Measurements from ENCODE around the gene PDE11A.

Gene PDE11A

GRCh38 chr2:177921726-177922125, 150.9 kb downstream of the PDE11A start:
- DNase-seq (ENCODE audit: low read depth), result no peak

DNA sequence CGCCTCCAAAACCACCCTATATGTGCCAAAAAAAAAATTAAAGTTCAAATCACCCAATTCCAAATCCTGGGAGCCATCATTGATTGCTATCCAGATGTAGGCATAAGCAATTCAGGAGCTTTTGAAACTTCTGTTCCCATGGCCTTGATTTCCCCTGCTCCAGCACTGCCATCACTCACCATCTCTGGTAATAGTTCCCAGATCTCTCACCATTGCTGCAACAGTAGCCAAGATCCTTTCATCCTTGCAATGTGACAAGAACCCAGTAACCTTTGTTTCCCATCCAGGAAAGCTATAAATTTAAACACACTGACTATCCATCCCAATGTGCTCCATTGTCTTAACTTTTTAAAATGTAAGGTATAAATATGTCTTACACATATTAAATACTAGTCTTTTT, 155.4 kb downstream of the PDE11A start:
- no peak for DNase-seq (ENCODE audit: low read depth)

DNA sequence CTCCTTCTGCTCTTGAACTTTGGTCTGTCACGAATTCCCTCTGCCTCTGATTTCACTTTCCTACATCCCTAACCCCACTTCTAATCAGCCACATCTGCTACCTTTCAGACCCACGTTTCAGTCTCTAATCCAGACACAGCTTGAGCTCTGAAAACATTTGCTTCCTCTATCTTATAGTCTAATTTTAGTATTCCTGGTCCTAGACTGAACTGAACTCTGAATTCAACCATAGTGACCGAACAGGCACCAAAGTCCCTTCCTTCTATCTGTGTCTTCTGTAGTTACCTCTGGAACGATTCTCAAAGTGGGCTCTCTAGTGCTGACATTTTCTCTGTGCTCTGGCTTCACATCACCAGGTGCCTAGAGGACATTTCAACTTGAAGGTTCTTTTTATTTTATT, 156.2 kb downstream of the PDE11A start:
- DNase-seq (ENCODE audit: low read depth), result no peak

DNA sequence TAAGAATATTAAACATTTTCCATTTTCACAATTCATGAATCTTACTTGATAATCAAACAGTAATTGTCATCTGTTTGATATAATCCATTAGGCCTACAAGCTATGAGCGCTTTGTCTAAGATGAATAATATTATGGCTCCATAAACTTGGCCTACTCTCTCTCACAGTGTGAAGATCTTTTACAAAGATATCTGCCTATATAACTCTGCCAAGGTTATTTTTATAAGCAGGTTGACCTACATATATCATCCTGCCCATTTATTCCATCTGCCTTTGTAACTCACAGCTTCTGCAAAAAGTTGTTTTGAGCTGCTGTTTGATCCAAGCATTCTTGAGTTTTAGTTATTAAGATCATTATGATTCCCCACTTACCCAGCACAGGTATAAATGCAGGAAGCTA, 158.3 kb downstream of the PDE11A start:
- DNase-seq (ENCODE audit: low read depth), result no peak

DNA sequence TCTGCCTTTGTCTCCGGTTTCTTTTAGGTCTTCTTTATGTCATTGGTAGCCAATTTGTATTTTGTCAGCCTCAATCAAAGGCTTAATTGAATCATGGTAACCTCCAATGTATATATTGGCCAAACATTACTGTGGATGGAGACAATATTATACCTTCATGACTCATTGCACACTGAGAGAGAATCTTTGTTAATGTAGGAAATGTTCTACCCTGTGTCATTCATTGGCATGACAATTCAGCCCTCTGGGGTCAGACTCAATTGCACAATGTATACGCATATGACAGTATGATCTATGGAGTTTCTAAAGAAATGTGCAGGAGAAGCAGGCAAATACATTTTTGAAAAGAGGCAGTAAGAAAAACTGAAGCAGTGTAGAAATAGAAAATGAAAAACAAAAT, 162.6 kb downstream of the PDE11A start:
- no peak for DNase-seq (ENCODE audit: low read depth)

GRCh38 chr2:177908824-177909223, 163.8 kb downstream of the PDE11A start:
- DNase-seq (ENCODE audit: low read depth), result no peak

- DNase-seq (ENCODE audit: low read depth), result no peak
These were observed 164.4 kb downstream of the PDE11A start for GRCh38 chr2:177908182-177908581.

GRCh38 chr2:177906041-177906718, 166.4 kb downstream of the PDE11A start:
- peak; percentile 17 for DNase-seq (ENCODE audit: low read depth)

DNA sequence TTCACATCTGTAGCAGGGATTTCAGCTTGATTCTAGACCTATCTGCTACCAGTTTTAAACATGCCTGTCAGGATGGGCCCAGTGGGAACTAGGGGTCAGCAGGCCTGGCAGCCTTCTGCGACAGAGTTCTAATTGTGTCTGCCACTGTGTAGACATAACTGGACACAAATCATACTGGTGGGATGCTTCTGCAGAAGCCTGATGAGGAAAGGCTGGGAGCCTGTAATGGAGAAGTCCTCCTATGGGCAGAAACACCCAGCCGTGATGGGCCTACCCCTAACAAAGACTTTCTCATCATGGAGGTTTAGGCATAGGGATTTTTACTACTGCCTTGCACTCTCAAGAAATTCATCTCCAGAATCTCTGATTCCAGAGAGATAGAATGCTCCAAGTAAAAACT, 166.9 kb downstream of the PDE11A start:
- no peak for DNase-seq (ENCODE audit: low read depth)

DNA sequence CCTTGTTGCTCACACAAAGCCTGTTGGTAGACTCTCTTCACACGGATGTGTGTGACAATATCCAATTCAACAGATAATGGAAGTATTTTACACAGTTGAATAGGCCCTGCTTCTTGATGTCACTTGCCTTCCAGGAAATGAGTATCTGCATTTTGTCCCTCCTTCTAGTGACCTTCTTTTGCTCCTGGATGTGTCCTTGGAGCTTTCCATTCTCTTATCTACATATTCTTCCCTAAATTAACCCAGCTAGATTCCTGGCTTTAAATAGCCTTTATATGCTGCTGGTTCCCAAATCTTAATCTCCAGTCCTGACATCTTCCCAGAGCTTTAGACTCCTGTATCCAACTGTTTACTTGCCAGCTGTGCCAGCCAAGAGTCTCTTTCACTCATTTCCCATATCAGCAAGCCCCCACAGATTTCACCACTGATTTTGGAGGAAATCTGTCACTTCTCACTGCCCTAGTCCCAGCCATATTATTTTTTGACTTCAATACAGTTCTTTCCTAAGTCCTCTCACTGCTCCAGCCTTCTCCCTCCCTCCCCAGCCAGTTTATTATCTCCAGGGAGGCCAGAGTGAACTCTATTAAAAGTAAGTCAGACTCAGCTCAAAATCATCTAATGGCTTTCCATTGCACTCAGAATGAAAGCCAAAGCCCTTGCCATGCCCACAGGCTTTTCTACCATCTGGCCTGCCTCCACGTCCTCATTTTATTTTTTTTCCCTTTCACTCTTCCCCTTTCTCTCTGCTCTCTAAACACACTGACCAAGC, 170.0 kb downstream of the PDE11A start:
- no peak for DNase-seq (ENCODE audit: low read depth)

- no peak for DNase-seq (ENCODE audit: low read depth)
These were observed 172.5 kb downstream of the PDE11A start for GRCh38 chr2:177900082-177900481.

- DNase-seq (ENCODE audit: low read depth), result no peak
These were observed 175.3 kb downstream of the PDE11A start for GRCh38 chr2:177897278-177897677.

GRCh38 chr2:177896587-177896986, 176.0 kb downstream of the PDE11A start:
- DNase-seq (ENCODE audit: low read depth), result no peak

DNA sequence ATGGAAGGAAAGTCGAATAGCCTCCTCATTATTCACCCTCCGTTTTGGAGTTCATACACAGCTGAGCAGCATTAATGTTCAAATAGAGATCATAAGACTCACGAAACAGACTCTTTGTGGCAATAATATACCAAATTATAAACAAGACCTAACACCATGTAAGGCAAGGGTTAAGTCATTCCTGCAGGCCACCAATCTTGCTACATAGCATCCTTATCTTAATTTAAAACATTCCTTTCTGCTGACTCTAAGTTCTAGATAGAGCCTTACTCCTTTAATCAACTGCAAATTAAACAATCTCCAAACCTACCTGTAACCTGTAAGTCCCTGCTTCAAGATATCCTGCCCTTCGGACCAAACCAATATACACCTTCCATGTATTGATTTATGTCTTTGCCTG, 178.0 kb downstream of the PDE11A start:
- no peak for DNase-seq (ENCODE audit: low read depth)

DNA sequence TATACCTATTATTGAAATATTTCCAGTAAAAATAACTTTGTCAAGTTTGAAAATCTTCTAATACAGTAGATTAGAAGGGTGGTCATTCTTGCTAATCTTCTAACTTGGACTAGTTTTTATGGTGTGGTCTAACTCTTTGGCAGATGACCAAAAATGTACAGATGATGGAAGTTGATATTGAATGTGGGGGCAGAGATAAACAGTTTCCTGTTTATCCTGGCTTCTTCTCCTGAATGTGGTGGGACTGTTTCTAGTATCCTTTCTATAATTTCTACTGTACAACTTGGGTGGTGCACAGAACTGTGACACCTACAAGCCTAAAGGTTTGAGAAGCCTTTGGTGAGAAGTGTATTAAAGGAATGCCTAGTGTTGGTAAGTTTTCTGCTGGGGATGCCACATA, 178.7 kb downstream of the PDE11A start:
- no peak for DNase-seq (ENCODE audit: low read depth)

GRCh38 chr2:177891533-177891932, 181.0 kb downstream of the PDE11A start:
- DNase-seq (ENCODE audit: low read depth), result no peak

DNA sequence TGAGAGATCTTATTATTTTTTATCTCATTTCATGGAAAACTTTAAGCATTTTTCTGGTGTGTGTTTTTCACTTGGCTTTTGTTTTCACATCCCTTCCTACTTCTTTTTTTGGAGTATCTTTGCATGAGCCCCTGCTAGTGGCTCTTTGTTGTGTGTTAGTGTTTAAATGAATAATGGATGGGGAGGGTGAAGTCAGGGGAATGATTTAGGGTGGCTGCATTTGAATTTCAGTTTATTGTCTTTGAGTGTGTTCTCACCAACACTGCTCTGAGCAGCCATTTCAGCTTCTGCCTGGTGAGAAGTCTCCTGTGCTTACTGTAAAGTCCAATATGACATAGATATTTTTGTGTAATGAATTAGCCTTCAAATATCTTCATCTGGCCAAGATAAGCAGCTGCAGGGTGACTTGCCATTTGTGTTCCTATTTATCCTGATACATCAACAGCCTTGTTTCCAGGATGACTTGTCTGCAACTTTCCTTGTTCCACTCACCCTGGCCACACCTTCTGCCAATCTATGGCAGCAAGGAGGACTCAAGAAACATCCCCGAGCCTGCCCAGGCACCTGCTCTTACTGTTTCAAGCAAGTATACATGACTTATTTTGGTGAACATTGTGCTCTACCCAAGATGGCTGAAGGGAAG, 182.6 kb downstream of the PDE11A start:
- DNase-seq (ENCODE audit: low read depth), result no peak

- DNase-seq (ENCODE audit: low read depth), result no peak
These were observed 184.0 kb downstream of the PDE11A start for GRCh38 chr2:177888581-177888980.

GRCh38 chr2:177887722-177888121, 184.9 kb downstream of the PDE11A start:
- no peak for DNase-seq (ENCODE audit: low read depth)

DNA sequence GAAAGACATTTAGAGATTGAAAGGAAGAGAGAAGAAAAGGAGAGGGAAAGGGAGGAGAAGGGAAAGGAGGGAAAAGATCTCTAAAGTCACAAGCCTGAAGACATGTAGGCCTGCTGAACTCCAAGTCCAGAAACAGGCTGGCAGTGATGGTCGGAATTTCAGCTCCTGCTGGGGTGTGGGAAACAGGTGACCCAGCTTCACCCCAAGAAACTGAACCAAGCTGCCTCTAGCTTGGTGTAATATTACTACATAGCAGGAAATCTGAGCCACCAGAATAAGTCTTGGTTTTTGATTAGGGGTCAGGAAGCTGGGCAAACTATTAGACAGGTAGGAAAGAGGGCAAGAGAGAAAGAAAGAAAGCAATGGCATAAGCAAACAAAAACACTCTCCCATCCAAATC, 185.8 kb downstream of the PDE11A start:
- no peak for DNase-seq (ENCODE audit: low read depth)

GRCh38 chr2:177885828-177886466, 186.6 kb downstream of the PDE11A start:
- DNase-seq (ENCODE audit: low read depth), result no peak

- no peak for DNase-seq (ENCODE audit: low read depth)
These were observed 189.4 kb downstream of the PDE11A start for GRCh38 chr2:177883177-177883576.

GRCh38 chr2:177882501-177882900, 190.1 kb downstream of the PDE11A start:
- no peak for DNase-seq (ENCODE audit: low read depth)

All from stimulated activated CD4-positive, alpha-beta T cell treated with anti-CD3 and anti-CD28 coated beads, Interleukin-2, amount 100 ng/mL, for 4 hours (primary cell).